ENCODE measurements around the gene CMSS1.
"Not testable (repeated sequence)": the region's sequence is repeated elsewhere in the genome, so short reads cannot be mapped to it uniquely, and the experiment has no call there.

Gene CMSS1

GRCh38 chr3:99823723-99824711 lies 6.4 kb downstream of the CMSS1 start:
- DNase-seq = no peak

- DNase-seq = peak; percentile 36
Measured at GRCh38 chr3:99825004-99825640, 7.5 kb downstream of the CMSS1 start.

- DNase-seq = no peak
Measured at GRCh38 chr3:99829844-99830243, 12.2 kb downstream of the CMSS1 start.

GRCh38 chr3:99833617-99834205 lies 16.0 kb downstream of the CMSS1 start:
- DNase-seq = no peak

- DNase-seq = no peak
Measured at GRCh38 chr3:99834211-99834957, 16.7 kb downstream of the CMSS1 start.

- no peak for DNase-seq
Measured at GRCh38 chr3:99836681-99837080, 19.0 kb downstream of the CMSS1 start.

- no peak for DNase-seq
Measured at GRCh38 chr3:99837715-99838114, 20.1 kb downstream of the CMSS1 start.

GRCh38 chr3:99838755-99839154 lies 21.1 kb downstream of the CMSS1 start:
- DNase-seq = no peak

- DNase-seq = no peak
Measured at GRCh38 chr3:99839613-99840012, 22.0 kb downstream of the CMSS1 start.

GRCh38 chr3:99841949-99842348 lies 24.3 kb downstream of the CMSS1 start:
- not testable (repeated sequence) for DNase-seq

GRCh38 chr3:99842826-99843589 lies 25.3 kb downstream of the CMSS1 start:
- no peak for DNase-seq

GRCh38 chr3:99843590-99844258 lies 26.1 kb downstream of the CMSS1 start:
- no peak for DNase-seq

- no peak for DNase-seq
Measured at GRCh38 chr3:99845331-99845730, 27.7 kb downstream of the CMSS1 start.

GRCh38 chr3:99845999-99846398 lies 28.3 kb downstream of the CMSS1 start:
- no peak for DNase-seq

GRCh38 chr3:99846477-99847160 lies 29.0 kb downstream of the CMSS1 start:
- DNase-seq = no peak

- no peak for DNase-seq
Measured at GRCh38 chr3:99848433-99848832, 30.8 kb downstream of the CMSS1 start.

GRCh38 chr3:99850608-99851007 lies 32.9 kb downstream of the CMSS1 start:
- DNase-seq = no peak

- DNase-seq = no peak
Measured at GRCh38 chr3:99851955-99852354, 34.3 kb downstream of the CMSS1 start.

GRCh38 chr3:99852851-99853250 lies 35.2 kb downstream of the CMSS1 start:
- no peak for DNase-seq

GRCh38 chr3:99854756-99855298 lies 37.2 kb downstream of the CMSS1 start:
- no peak for DNase-seq

- no peak for DNase-seq
Measured at GRCh38 chr3:99855900-99856299, 38.2 kb downstream of the CMSS1 start.

All from activated CD4-positive, alpha-beta T cell treated with anti-CD3 and anti-CD28 coated beads, Interleukin-2, Interleukin-6, amounts not matched to agents 100 ng/mL and 50 ng/mL, durations not matched to agents 16 hours and 8 hours (primary cell).